ENCODE data around the gene SYT14. TPM values are rescaled to one million over a fixed set of nuclear protein-coding genes. Genes with fewer than 3 reads are reported as not detected.

The SYT14 gene
- polyA plus RNA-seq, 1 donor (not counting 4 experiments of a cell fraction or from before 2014, with no cell fraction given), result 8.3 TPM

- Histone ChIP-seq H3K27me3 (ENCODE audit: control insufficient read depth, extremely low read depth, insufficient read depth, low read length) (no peaks in the 10 kb centered on the region), H4K20me1 (ENCODE audit: control insufficient read depth, extremely low read depth, insufficient read depth, low read length) (no peaks in the 10 kb centered on the region), H3K79me2 (ENCODE audit: control insufficient read depth, insufficient read depth, low read length) (no peaks in the 10 kb centered on the region), H2AFZ (ENCODE audit: control insufficient read depth, low read length) (no peak overlapping the region), H3K27ac (ENCODE audit: control insufficient read depth, insufficient read depth, low read length) (no peak overlapping the region), H3K4me1 (ENCODE audit: control insufficient read depth, extremely low read depth, insufficient read depth, low read length) (no peaks in the 10 kb centered on the region), H3K4me2 (ENCODE audit: control insufficient read depth, extremely low read depth, insufficient read depth, low read depth, low read length) (no peak overlapping the region), H3K4me3 (ENCODE audit: control insufficient read depth in 2 of 3, extremely low read depth in 1 of 3, insufficient read depth in 2 of 3, low read depth in 1 of 3, low read length in 3 of 3) (no peak overlapping the region), H3K9ac (ENCODE audit: control insufficient read depth, extremely low read depth, insufficient read depth, low read length) (no peak overlapping the region), H3K9me1 (ENCODE audit: control insufficient read depth, extremely low read depth, insufficient read depth, low read length) (no peaks in the 10 kb centered on the region), H3K36me3 (ENCODE audit: control insufficient read depth in 2 of 2, extremely low read depth in 1 of 2, insufficient read depth in 2 of 2, low read length in 2 of 2) (no peaks in the 10 kb centered on the region), H3K9me3 (ENCODE audit: control insufficient read depth, low read depth, low read length) (no peaks in the 10 kb centered on the region)
- no peak for TF ChIP-seq EZH2 (IDR thresholded peaks at IDR 0.05; ENCODE audit: low read length)
- TF ChIP-seq, protein P1, sequence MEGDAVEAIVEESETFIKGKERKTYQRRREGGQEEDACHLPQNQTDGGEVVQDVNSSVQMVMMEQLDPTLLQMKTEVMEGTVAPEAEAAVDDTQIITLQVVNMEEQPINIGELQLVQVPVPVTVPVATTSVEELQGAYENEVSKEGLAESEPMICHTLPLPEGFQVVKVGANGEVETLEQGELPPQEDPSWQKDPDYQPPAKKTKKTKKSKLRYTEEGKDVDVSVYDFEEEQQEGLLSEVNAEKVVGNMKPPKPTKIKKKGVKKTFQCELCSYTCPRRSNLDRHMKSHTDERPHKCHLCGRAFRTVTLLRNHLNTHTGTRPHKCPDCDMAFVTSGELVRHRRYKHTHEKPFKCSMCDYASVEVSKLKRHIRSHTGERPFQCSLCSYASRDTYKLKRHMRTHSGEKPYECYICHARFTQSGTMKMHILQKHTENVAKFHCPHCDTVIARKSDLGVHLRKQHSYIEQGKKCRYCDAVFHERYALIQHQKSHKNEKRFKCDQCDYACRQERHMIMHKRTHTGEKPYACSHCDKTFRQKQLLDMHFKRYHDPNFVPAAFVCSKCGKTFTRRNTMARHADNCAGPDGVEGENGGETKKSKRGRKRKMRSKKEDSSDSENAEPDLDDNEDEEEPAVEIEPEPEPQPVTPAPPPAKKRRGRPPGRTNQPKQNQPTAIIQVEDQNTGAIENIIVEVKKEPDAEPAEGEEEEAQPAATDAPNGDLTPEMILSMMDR (optimal IDR thresholded peaks at IDR 0.05 in 1 of 3, IDR thresholded peaks at IDR 0.05 in 1 of 3, conservative IDR thresholded peaks at IDR 0.05 in 1 of 3; ENCODE audit: extremely low read depth in 1 of 3, insufficient read depth in 2 of 3, low read length in 3 of 3), result no peak
- DNase-seq (ENCODE audit: low read depth, low spot score) (no peak), FAIRE-seq (no peak)
- dilution Hi-C loops (cut with MboI; ENCODE audit: extremely low pct_ligation_motif_present, low sequenced_read_pairs), result no loop called here
Observed at GRCh38 chr1:210170220-210170619, 232.2 kb downstream of the SYT14 start.

DNA sequence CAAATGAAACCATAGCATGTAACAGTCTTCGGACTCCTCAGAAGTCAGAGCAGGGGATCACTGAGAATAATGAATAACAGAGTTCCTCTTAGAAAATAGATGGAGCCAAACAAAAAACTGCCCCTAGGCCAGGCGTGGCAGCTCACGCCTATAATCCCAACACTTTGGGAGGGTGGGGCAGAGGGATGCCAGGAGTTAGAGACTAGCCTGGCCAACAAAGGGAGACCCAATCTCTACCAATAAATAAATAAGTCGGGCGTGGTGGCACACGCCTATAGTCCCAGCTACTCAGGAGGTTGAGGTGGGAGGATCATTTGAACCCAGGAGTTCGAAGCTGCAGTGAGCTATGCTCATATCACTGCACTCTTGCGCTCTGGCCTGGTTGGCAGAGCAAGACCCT lies 236.1 kb downstream of the SYT14 start:
- no peaks in the 10 kb centered on the region for H3K27me3 ChIP-seq (ENCODE audit: control insufficient read depth, extremely low read depth, insufficient read depth, low read length)
- H3K27ac ChIP-seq (ENCODE audit: control insufficient read depth, insufficient read depth, low read length), result no peak overlapping the region
- no peak overlapping the region for H2AFZ ChIP-seq (ENCODE audit: control insufficient read depth, low read length)
- dilution Hi-C loops (cut with MboI; ENCODE audit: extremely low pct_ligation_motif_present, low sequenced_read_pairs), result no loop called here
- no peak overlapping the region for H3K4me3 ChIP-seq (ENCODE audit: control insufficient read depth in 2 of 3, extremely low read depth in 1 of 3, insufficient read depth in 2 of 3, low read depth in 1 of 3, low read length in 3 of 3)
- H3K9ac ChIP-seq (ENCODE audit: control insufficient read depth, extremely low read depth, insufficient read depth, low read length), result no peak overlapping the region
- TF ChIP-seq, protein P1 (optimal IDR thresholded peaks at IDR 0.05 in 1 of 3, IDR thresholded peaks at IDR 0.05 in 1 of 3, conservative IDR thresholded peaks at IDR 0.05 in 1 of 3; ENCODE audit: extremely low read depth in 1 of 3, insufficient read depth in 2 of 3, low read length in 3 of 3), result no peak
- TF ChIP-seq EZH2 (IDR thresholded peaks at IDR 0.05; ENCODE audit: low read length), result no peak
- no peaks in the 10 kb centered on the region for H4K20me1 ChIP-seq (ENCODE audit: control insufficient read depth, extremely low read depth, insufficient read depth, low read length)
- no peaks in the 10 kb centered on the region for H3K4me1 ChIP-seq (ENCODE audit: control insufficient read depth, extremely low read depth, insufficient read depth, low read length)
- FAIRE-seq, result no peak
- no peaks in the 10 kb centered on the region for H3K9me3 ChIP-seq (ENCODE audit: control insufficient read depth, low read depth, low read length)
- H3K79me2 ChIP-seq (ENCODE audit: control insufficient read depth, insufficient read depth, low read length), result no peaks in the 10 kb centered on the region
- DNase-seq (ENCODE audit: low read depth, low spot score), result no peak
- H3K36me3 ChIP-seq (ENCODE audit: control insufficient read depth in 2 of 2, extremely low read depth in 1 of 2, insufficient read depth in 2 of 2, low read length in 2 of 2), result no peaks in the 10 kb centered on the region
- H3K4me2 ChIP-seq (ENCODE audit: control insufficient read depth, extremely low read depth, insufficient read depth, low read depth, low read length), result no peak overlapping the region
- H3K9me1 ChIP-seq (ENCODE audit: control insufficient read depth, extremely low read depth, insufficient read depth, low read length), result no peaks in the 10 kb centered on the region
